B cell (primary cell): ENCODE results near the gene UBE2J2. TPM values are rescaled to one million over a fixed set of nuclear protein-coding genes. Genes with fewer than 3 reads are reported as not detected.

ENCODE experiments used
- ATAC-seq: fragments of 200-7000 bp; cut with Tn5 transposase; one replicate; pipeline ENCODE4 v1.10.0; 2021; ENCODE audit warnings: low read depth, mild to moderate bottlenecking, moderate number of reproducible peaks, moderate library complexity
- CTCF ChIA-PET: fragments of 350-600 bp; sonication (Branson Sonifier 250); formaldehyde crosslinking; loops from one replicate; lab custom pipeline; 2021; ENCODE audit warnings: antibody characterized with exemption, inconsistent platforms; lab: Charles Lee
- POLR2A ChIA-PET: fragments of 350-600 bp; sonication (Branson Sonifier 250); formaldehyde crosslinking; loops from one replicate; lab custom pipeline; 2021; ENCODE audit warnings: antibody characterized with exemption; lab: Charles Lee
- DNase-seq: peaks from one replicate; pipeline ENCODE4 v3.0.0; 2013
- H2AFZ ChIP-seq: 2 replicates; pipeline ENCODE4 v1.6.1; 2012; ENCODE audit warnings: mild to moderate bottlenecking, low read depth, low read length; ENCODE audit not compliant: insufficient read depth, poor library complexity, severe bottlenecking
- H3K27ac ChIP-seq, 2 donors: 1 replicate in 1 of 2; 2 replicates in 1 of 2; pipeline ENCODE4 v1.5.1; 2012 to 2013; ENCODE audit warnings: low read length in 2 of 2, mild to moderate bottlenecking in 2 of 2, moderate library complexity in 1 of 2
- H3K27me3 ChIP-seq, 4 experiments: fragments of 200-600 bp in 1 of 4; sonication (generic) in 1 of 4; replicated peaks in 1 of 4; 1 replicate in 2 of 4; 2 replicates in 2 of 4; pipeline versions ENCODE4 v1.6.1 to v1.7.0; 2013 to 2016; ENCODE audit warnings: low read length in 3 of 4, mild to moderate bottlenecking in 2 of 4, mixed read lengths in 1 of 4, moderate library complexity in 1 of 4; ENCODE audit not compliant: insufficient read depth in 4 of 4, control insufficient read depth in 3 of 4; ENCODE audit errors: control extremely low read depth in 1 of 4
- H3K36me3 ChIP-seq, 2 experiments: replicated peaks in 1 of 2; 1 replicate in 1 of 2; 2 replicates in 1 of 2; pipeline versions ENCODE4 v1.6.1 to v1.7.1; 2013; ENCODE audit warnings: low read length in 1 of 2; ENCODE audit not compliant: insufficient read depth in 2 of 2, control insufficient read depth in 1 of 2; ENCODE audit errors: control extremely low read depth in 1 of 2, extremely low read depth in 1 of 2
- H3K4me1 ChIP-seq, 2 donors: fragments of 200-600 bp in 1 of 2; sonication (generic) in 1 of 2; 1 replicate in 1 of 2; 2 replicates in 1 of 2; pipeline versions ENCODE4 v1.5.1 to v1.6.1; 2013 to 2017; ENCODE audit warnings: low read length in 2 of 2; ENCODE audit not compliant: control insufficient read depth in 2 of 2, insufficient read depth in 2 of 2
- H3K4me2 ChIP-seq: replicated peaks from 2 replicates; pipeline ENCODE3; 2012; ENCODE audit warnings: mild to moderate bottlenecking, low read depth, low read length; ENCODE audit not compliant: poor library complexity, severe bottlenecking
- H3K4me3 ChIP-seq, 5 experiments: fragments of 200-600 bp in 1 of 5; sonication (generic) in 1 of 5; 1 replicate in 3 of 5; 2 replicates in 2 of 5; pipeline versions ENCODE4 v1.5.1 to v1.7.0; 2011 to 2016; ENCODE audit warnings: low read length in 4 of 5, mild to moderate bottlenecking in 4 of 5, low read depth in 2 of 5, control low read depth in 1 of 5, moderate library complexity in 1 of 5; ENCODE audit not compliant: insufficient read depth in 1 of 5; ENCODE audit errors: control extremely low read depth in 1 of 5, extremely low read depth in 1 of 5
- H3K79me2 ChIP-seq: fragments of 200-600 bp; sonication (generic); one replicate; pipeline ENCODE4 v1.6.0; 2016; ENCODE audit warnings: low read length; ENCODE audit not compliant: control insufficient read depth, insufficient read depth
- H3K9ac ChIP-seq: fragments of 200-600 bp; sonication (generic); 2 replicates; pipeline ENCODE4 v1.6.1; 2017; ENCODE audit warnings: mild to moderate bottlenecking, low read length, moderate library complexity
- H3K9me3 ChIP-seq, 3 donors: one replicate each; pipeline versions ENCODE4 v1.6.1 to v1.7.1; 2013; ENCODE audit warnings: low read length in 2 of 3; ENCODE audit not compliant: control insufficient read depth in 2 of 3, insufficient read depth in 1 of 3; ENCODE audit errors: control extremely low read depth in 1 of 3
- H4K20me1 ChIP-seq: 2 replicates; pipeline ENCODE4 v1.6.0; 2012; ENCODE audit warnings: mild to moderate bottlenecking, low read length; ENCODE audit not compliant: insufficient read depth, control insufficient read depth, poor library complexity, severe bottlenecking
- H3K27ac Mint-ChIP-seq: one replicate; pipeline ENCODE4 v1.8.0; 2021; ENCODE audit warnings: mixed read lengths
- H3K27me3 Mint-ChIP-seq: one replicate; pipeline ENCODE4 v1.8.0; 2021; ENCODE audit warnings: mixed read lengths
- H3K4me1 Mint-ChIP-seq: one replicate; pipeline ENCODE4 v1.8.0; 2021; ENCODE audit warnings: mixed read lengths
- H3K4me3 Mint-ChIP-seq: one replicate; pipeline ENCODE4 v1.8.0; 2021; ENCODE audit warnings: mixed read lengths
- H3K9me3 Mint-ChIP-seq: one replicate; pipeline ENCODE4 v1.8.0; 2022; ENCODE audit warnings: mixed read lengths; ENCODE audit not compliant: insufficient read depth
- CTCF ChIP-seq: fragments of 200-600 bp; IDR thresholded peaks from one replicate; pipeline ENCODE4 v1.8.0; 2022; ENCODE audit warnings: antibody characterized with exemption, mild to moderate bottlenecking
- EZH2 ChIP-seq: IDR thresholded peaks from 2 replicates; pipeline ENCODE4 v1.6.1; 2012; ENCODE audit warnings: borderline replicate concordance, low read depth, mild to moderate bottlenecking, moderate library complexity, low read length; ENCODE audit not compliant: insufficient read depth, poor library complexity, severe bottlenecking
- WGBS: methylation state at CpG from one replicate; pipeline ENCODE4 v1.1.5; 2013; ENCODE audit warnings: missing lambda C conversion rate; ENCODE audit not compliant: insufficient coverage; 5-methylcytosine and 5-hydroxymethylcytosine counted together
- intact Hi-C: fragments of 100-400 bp; cut with micrococcal nuclease; formaldehyde crosslinking; loops from one replicate; pipeline ENCODE4 v1.10.0; 2022
- polyA plus RNA-seq: library from polyadenylated mRNA; depleted of rRNA; stranded (reverse); fragments of >200 nt; gene quantifications from 2 replicates; pipeline ENCODE4 v1.2.3, GENCODE V29; 2012
- total RNA-seq, 2 donors: library from RNA; stranded (reverse); fragments of 120-200 nt in 1 of 2; gene quantifications; 1 replicate in 1 of 2; 2 replicates in 1 of 2; pipeline versions ENCODE4 v1.2.3 to v1.2.4, GENCODE V29; 2013 to 2022

UBE2J2 gene
- total and polyA plus RNA-seq, 2 donors (not counting 1 experiment from before 2014, with no cell fraction given): 40.1 to 115 TPM

DNA sequence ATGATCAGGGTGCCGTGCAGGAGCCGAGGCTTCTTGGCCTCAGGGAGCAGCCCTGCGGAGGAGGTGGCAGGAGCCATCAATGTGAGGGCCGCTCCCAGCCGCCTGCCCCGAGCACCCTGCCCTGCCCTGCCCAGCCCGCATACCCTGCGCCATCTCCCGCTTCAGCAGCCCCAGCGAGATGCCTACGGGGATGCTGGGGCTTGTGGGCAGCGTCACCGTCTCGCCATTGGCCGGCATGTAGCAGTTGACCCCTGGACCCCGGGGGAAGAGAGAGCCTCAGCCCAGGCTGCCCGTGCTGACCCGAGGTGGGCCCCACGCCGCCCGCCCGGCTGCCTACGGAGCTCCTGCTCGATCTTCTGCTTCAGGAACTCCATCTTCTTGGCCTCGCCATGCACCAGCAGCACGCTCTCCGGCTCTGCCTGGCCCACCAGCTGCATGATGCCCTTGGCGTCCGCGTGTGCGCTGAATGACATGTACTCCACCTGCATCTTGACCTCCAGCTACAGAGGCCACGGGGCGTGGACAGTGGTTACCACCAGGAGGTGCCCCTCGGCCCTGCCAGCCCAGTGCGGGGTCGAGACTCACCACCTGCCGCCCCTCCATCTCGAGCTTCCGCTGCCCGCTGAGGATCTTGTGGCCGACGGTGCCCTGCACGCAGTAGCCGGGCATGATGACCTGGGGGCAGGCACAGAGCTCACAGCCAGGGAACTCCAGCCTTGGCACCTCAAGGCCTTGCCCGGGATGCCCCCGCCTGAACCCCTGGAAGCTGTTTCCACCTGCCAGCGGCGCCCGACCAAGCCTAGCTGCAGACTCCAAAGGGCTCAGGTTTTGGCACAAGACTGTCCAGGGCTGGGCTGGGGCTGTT is 39.0 kb upstream of the UBE2J2 start:
- Mint-ChIP-seq H3K27me3 (no peaks in the 10 kb centered on the region), H3K9me3 (no peaks in the 10 kb centered on the region), H3K27ac (no peak overlapping the region), H3K4me1 (peaks cover 4% of the 10 kb centered on the region), H3K4me3 (no peak overlapping the region)
- POLR2A ChIA-PET: no interaction called here
- peaks cover 9% of the 10 kb centered on the region for H4K20me1 ChIP-seq
- peaks cover 0 to 39% of the 10 kb centered on the region in 2 experiments for H3K36me3 ChIP-seq
- intact Hi-C loops: no loop called here
- H3K27me3 ChIP-seq: no peaks in the 10 kb centered on the region
- DNase-seq (no peak), ATAC-seq (no peak)
- WGBS: 95% methylated on average over 45 of the region's 49 CpGs
- no peak overlapping the region for H3K4me3 ChIP-seq
- no peak overlapping the region for H2AFZ ChIP-seq
- H3K79me2 ChIP-seq: peaks cover 8% of the 10 kb centered on the region
- H3K9ac ChIP-seq: no peak overlapping the region
- CTCF ChIA-PET: no interaction called here
- no peak overlapping the region for H3K4me2 ChIP-seq
- no peak for TF ChIP-seq EZH2
- TF ChIP-seq CTCF: no peak
- no peak overlapping the region for H3K27ac ChIP-seq
- H3K9me3 ChIP-seq: no peaks in the 10 kb centered on the region
- peaks cover 6 to 10% of the 10 kb centered on the region in 2 donors for H3K4me1 ChIP-seq
